GM21717 (cell line): Measurements from ENCODE around the gene PRKCI.
"Not testable (repeated sequence)": the region's sequence is repeated elsewhere in the genome, so short reads cannot be mapped to it uniquely, and the experiment has no call there.

Experiments used
- ATAC-seq: cut with Tn5 transposase; IDR thresholded peaks from one replicate; pipeline ENCODE4 v1.9.1; 2021; ENCODE audit warnings: mild to moderate bottlenecking, moderate library complexity; ENCODE audit not compliant: unreplicated experiment

PRKCI gene

GRCh38 chr3:170221924-170222646, at the start of gene PRKCI:
Gene PRKCI (plus strand): TSS chr3:170222424. CDS start chr3:170222670, 246 bp downstream.
- ATAC-seq, result peak; percentile 99

DNA sequence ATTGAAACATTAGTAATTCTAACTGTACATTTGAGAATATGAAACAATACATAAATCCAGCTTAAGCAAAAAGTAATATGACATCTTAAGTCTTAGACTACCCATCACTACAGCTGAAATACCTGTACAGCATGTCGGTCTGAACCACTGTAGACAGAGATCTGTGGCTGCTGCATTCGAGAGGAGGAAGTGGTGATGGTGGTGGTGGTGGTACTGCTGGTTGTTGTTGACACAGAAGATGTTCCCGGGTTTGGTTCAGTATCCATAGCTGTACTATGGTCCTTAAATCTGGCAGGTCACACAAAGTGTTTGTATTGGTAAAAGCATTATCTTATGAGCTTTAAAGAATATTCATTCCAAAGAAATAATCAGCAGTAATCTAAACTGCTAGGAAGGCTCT, 43.6 kb upstream of the PRKCI start:
- ATAC-seq, result no peak

GRCh38 chr3:170179432-170179831, 42.8 kb upstream of the PRKCI start:
- ATAC-seq, result no peak

DNA sequence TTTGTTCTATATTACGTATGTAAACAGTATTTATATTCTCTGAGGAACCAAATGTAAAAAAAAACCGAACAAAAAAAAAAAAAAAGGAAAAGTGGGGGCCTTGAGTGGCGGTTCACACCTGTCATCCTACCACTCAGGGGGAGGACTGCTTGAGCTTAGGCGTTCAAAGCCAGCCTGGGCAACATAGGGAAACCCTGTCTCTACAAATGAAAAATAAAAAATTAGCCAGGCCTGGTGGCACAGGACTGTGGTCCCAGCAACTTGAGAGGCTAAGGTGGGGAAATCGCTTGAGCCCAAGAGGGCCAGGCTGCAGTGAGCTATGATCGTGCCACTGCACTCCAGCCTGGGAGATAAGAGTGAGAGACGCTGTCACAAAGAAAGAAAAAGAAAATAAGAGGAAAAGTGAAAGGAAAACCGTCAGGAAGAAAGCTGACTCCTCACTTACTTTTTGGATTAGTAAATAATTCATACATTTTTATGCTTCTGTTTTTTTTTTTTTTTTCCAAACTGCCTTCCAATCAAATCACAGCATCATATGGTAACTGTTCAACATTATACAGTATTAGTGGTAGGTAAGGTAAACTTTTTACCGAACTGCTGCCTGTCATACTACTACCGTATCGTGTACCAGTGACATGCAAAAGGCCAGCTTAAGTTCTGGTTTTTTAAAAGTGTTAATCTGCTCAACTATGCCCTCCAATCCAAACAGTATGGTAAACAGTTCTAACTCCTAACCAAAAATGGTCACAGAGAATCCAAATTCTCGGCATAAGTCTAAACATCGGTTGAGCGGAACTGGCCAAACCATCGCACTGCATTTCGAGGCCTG, 41.9 kb upstream of the PRKCI start:
- peak; percentile 20 for ATAC-seq

DNA sequence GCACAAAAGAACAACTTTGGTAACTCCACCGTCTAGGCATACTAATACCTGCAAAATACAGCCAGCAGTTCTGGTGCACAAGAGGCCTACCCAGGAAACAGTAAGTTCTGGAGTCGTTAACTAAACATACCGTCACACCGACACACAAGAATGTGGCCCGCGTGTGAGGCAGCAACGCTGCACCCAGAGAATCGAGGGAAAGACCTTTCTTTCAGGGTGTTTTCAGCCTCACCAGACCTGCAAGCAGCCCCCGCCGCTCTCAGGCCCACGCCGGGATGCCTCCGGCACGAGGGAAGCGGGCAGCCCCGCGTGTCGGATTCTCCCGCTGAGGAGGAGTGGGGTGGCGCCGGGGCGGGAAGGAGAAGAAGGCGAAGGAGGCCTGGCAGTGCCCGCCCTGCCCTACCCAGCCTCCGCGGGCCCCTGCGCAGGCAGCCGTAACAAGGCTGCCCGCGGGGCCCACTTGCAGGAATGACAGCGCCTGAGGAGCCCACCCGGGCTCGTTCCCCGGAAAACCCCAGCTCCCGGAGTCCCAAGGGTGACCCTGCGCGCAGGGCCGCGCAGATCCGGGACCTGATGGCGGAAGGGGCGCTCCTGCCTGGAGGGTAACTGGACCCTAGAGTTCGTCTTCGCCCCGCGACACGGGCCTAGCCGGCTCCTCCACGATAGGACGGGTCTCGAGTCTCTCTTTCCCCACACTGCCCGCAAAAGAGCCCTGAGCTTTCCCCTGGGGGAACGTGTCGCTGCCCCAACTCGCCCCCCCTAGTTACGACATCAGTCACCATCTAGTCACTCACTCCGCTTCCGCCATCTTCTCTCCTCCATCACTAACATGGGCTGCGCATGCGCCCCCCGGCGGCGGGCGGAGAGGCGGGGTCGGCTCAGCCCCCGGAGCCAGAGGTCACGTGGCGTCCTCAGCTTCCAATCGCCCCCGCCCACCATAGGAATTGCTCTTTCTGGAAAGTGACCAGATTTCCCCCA, 41.0 kb upstream of the PRKCI start, which contains the start of gene PHC3:
PHC3 (minus strand) TSS at position 826 of the 978 bp plus-strand sequence; CDS start at position 808, 18 bp downstream.
- peak; percentile 73 for ATAC-seq

GRCh38 chr3:170189398-170190256, 32.6 kb upstream of the PRKCI start:
- no peak for ATAC-seq

DNA sequence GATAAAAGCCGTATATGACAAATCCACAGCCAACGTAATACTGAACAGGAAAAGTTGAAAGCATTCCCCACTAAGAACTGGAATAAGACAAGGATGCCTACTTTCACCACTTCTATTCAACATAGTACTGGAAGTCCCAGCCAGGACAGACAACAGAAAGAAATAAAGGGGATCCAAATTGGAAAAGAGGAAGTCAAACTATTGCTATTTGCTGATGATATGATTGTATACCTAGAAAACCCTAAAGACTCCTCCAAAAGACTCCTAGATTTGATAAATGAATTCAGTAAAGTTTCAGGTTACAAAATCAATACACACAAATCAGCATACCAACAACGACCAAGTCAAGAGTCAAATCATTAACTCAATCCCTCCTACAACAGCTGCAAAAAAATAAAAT, 26.5 kb upstream of the PRKCI start:
- not testable (repeated sequence) for ATAC-seq

DNA sequence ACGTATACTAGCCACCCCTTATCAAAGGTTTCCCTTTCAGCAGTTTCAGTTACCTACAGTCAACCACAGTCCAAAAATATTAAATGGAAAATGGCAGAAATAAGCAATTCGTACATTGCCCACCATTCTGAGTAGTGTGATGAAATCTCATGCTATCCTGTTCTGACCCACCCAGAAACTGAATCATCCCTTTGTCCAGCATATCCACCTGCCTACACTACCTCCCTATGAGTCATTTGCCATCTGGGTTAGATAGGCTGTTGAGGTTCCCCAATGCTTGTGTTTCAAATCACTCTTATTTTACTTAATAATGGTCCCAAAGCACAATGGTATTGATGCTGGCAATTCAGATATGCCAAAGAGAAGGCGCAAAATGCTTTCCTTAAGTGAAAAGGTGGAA, 25.4 kb upstream of the PRKCI start:
- ATAC-seq, result no peak

DNA sequence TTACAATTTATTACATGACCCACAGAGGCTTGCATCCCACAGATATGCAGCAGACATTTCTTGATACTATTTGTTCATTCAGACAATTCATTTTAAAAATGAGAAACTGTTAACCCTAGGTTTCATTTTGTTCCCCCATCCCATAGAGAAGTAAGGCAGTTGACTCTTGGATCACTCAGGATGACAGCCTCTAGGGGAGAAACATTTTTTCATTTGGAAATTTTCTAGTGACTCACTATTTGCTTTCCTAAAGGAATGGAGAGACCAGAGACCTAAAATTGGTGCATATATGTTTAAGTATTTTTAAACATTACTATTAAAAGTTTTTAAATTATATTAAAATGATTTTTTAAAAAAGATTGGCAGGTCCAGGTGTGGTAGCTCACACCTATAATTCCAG, 21.2 kb upstream of the PRKCI start:
- no peak for ATAC-seq

DNA sequence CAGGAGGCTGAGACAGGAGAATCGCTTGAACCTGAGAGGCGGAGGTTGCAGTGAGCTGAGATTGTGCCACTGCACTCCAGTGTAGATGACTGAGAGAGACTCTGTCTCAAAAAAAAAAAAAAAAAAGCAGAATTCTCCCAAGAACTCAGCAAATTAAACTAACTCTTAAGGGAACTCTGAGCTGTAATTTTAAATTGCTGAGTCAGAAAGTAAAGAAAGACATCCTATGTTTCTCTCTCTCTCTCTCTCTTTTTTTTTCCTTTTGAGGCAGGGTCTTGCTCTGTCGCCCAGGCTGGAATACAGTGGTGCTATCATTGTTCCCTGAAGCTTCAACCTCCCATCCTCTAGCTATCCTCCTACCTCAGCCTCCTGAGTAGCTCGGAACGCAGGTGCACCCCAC, 20.7 kb upstream of the PRKCI start:
- ATAC-seq, result no peak

- ATAC-seq, result peak; percentile 37
These were observed 18.8 kb upstream of the PRKCI start for GRCh38 chr3:170203457-170203856.

GRCh38 chr3:170204023-170204472, 18.2 kb upstream of the PRKCI start:
- ATAC-seq, result no peak

GRCh38 chr3:170204509-170204908, 17.7 kb upstream of the PRKCI start:
- ATAC-seq, result no peak

- no peak for ATAC-seq
These were observed 16.9 kb upstream of the PRKCI start for GRCh38 chr3:170205302-170205701.

GRCh38 chr3:170206164-170206762, 16.0 kb upstream of the PRKCI start:
- ATAC-seq, result not testable (repeated sequence)

DNA sequence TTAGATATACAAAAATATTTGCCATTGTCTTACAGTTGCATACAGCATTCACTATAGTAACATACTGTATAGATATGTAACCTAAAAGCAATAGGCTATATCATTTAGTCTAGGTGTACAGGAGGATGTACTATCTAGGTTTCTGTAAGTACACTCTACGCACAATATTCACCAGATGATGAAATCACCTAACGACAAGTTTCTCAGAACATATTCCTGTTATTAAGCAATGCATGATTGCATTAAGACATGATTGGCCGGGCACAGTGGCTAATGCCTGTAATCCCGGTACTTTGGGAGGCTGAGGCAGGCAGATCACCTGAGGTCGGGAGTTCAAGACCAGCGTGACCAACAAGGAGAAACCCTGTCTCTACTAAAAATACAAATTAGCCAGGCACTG, 14.5 kb upstream of the PRKCI start:
- ATAC-seq, result no peak

DNA sequence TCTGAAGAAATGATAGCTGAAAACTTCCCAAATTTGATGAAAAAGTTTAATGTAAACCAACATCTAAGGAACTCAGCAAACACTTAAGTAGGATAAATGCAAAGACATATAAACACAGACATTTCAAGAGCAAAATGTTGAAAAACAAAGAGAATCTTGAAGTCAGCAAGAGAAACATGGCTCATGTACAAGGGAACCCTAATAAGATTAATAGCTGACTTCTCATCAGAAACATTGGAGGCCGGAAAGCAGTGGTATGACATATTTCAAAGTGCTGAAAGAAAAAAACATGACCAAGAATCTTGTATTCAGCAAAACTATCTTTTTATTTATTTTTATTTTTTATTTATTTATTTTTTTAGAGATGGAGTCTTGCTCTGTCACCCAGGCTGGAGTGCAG, 10.6 kb upstream of the PRKCI start:
- no peak for ATAC-seq

DNA sequence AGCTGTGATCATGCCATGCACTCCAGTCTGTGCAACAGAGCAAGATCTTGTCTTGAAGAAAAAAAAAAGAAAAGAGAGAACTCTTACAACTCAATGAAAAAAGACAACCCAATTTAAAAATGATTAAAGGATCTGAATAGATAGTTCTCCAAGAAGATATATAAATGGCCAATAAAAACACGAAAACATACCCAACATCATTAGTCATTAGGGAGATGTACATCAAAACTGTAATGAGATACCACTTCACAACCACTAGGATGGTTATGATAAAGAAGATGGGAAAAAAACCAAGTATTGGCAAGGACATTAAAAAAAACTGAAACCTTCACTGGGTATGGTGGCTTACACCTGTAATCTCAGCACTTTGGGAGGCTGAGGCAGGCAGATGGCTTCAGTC, 2.4 kb upstream of the PRKCI start:
- ATAC-seq, result no peak

DNA sequence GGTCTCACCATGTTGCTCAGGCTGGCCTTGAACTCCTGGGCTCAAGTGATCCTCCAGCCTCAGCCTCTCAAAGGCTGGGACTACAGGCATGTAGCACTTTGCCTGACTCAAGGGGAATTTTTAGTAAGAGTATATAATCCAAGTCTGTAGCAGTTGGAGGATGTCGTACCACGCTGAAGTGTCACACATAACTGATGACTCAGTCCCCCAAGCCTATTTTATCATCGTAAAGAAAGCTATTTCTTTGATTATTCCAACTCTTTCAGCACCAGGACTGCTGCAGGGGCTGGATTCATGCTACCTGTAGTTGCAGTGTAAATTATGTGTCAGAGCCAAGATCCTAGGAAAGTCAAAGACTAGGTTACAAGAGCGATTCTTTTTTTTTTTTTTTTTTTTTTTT, 1.4 kb upstream of the PRKCI start:
- no peak for ATAC-seq
